ENCODE results near the gene DHX35.

The DHX35 gene

GRCh38 chr20:39072653-39073052 is 110.5 kb downstream of the DHX35 start:
- Histone ChIP-seq H3K4me1 (ENCODE audit: control insufficient read depth, insufficient read depth, low read depth, low read length) (peaks cover 2% of the 10 kb centered on the region), H2BK5ac (ENCODE audit: low read depth, low read length, poor library complexity, severe bottlenecking) (no peak overlapping the region), H3K23ac (ENCODE audit: low read length in 2 of 2) (no peak overlapping the region), H3K79me1 (replicated peaks; ENCODE audit: low read length, poor library complexity, severe bottlenecking) (no peaks in the 10 kb centered on the region), H2BK12ac (ENCODE audit: low read length in 2 of 2) (no peak overlapping the region), H2AK5ac (ENCODE audit: low read length, severe bottlenecking) (no peak overlapping the region), H3K9me3 (ENCODE audit: control insufficient read depth, low read length) (peaks cover 17% of the 10 kb centered on the region), H3K18ac (ENCODE audit: low read depth in 1 of 2, low read length in 2 of 2) (no peak overlapping the region), H4K8ac (ENCODE audit: low read length) (no peak overlapping the region), H3K9ac (ENCODE audit: low read length) (no peak overlapping the region), H3K4ac (ENCODE audit: low read depth in 1 of 2, low read length in 2 of 2) (no peak overlapping the region), H3K14ac (ENCODE audit: low read length in 2 of 2) (no peak overlapping the region), H3K4me2 (ENCODE audit: low read length, poor library complexity, severe bottlenecking) (no peak overlapping the region), H3K27ac (ENCODE audit: low read length, poor library complexity, severe bottlenecking) (no peak overlapping the region), H2AFZ (ENCODE audit: low read depth, low read length) (no peak overlapping the region), H4K91ac (ENCODE audit: low read length) (no peak overlapping the region), H3K4me3 (ENCODE audit: insufficient read depth in 1 of 2, low read depth in 1 of 2, low read length in 2 of 2) (no peak overlapping the region), H2BK15ac (ENCODE audit: low read depth, poor library complexity, severe bottlenecking) (no peak overlapping the region), H3K27me3 (ENCODE audit: control insufficient read depth in 1 of 2, insufficient read depth in 1 of 2, low read length in 2 of 2) (peaks cover 17 to 29% of the 10 kb centered on the region in 2 experiments), H2BK120ac (ENCODE audit: low read depth, low read length) (no peak overlapping the region), H3K36me3 (ENCODE audit: control insufficient read depth in 1 of 2, insufficient read depth in 2 of 2, low read depth in 1 of 2, low read length in 2 of 2) (no peaks in the 10 kb centered on the region)
- DNase-seq: no peak
- 94% methylated on average over 2 of the region's 2 CpGs for WGBS

GRCh38 chr20:39075731-39076130 is 113.6 kb downstream of the DHX35 start:
- Histone ChIP-seq H4K8ac (ENCODE audit: low read length) (no peak overlapping the region), H3K79me1 (replicated peaks; ENCODE audit: low read length, poor library complexity, severe bottlenecking) (no peaks in the 10 kb centered on the region), H2BK5ac (ENCODE audit: low read depth, low read length, poor library complexity, severe bottlenecking) (no peak overlapping the region), H3K23ac (ENCODE audit: low read length in 2 of 2) (no peak overlapping the region), H3K27me3 (ENCODE audit: control insufficient read depth in 1 of 2, insufficient read depth in 1 of 2, low read length in 2 of 2) (peaks cover 9 to 32% of the 10 kb centered on the region in 2 experiments), H2BK120ac (ENCODE audit: low read depth, low read length) (no peak overlapping the region), H2AK5ac (ENCODE audit: low read length, severe bottlenecking) (no peak overlapping the region), H3K9ac (ENCODE audit: low read length) (no peak overlapping the region), H3K27ac (ENCODE audit: low read length, poor library complexity, severe bottlenecking) (no peak overlapping the region), H2BK15ac (ENCODE audit: low read depth, poor library complexity, severe bottlenecking) (no peak overlapping the region), H3K14ac (ENCODE audit: low read length in 2 of 2) (no peak overlapping the region), H3K4me3 (ENCODE audit: insufficient read depth in 1 of 2, low read depth in 1 of 2, low read length in 2 of 2) (no peak overlapping the region), H3K36me3 (ENCODE audit: control insufficient read depth in 1 of 2, insufficient read depth in 2 of 2, low read depth in 1 of 2, low read length in 2 of 2) (no peaks in the 10 kb centered on the region), H2AFZ (ENCODE audit: low read depth, low read length) (no peak overlapping the region), H3K4ac (ENCODE audit: low read depth in 1 of 2, low read length in 2 of 2) (no peak overlapping the region), H4K91ac (ENCODE audit: low read length) (no peak overlapping the region), H3K9me3 (ENCODE audit: control insufficient read depth, low read length) (no peaks in the 10 kb centered on the region), H3K4me2 (ENCODE audit: low read length, poor library complexity, severe bottlenecking) (no peak overlapping the region), H2BK12ac (ENCODE audit: low read length in 2 of 2) (no peak overlapping the region), H3K4me1 (ENCODE audit: control insufficient read depth, insufficient read depth, low read depth, low read length) (peaks cover 2% of the 10 kb centered on the region), H3K18ac (ENCODE audit: low read depth in 1 of 2, low read length in 2 of 2) (no peak overlapping the region)
- DNase-seq: no peak
- 90% methylated on average over 1 of the region's 2 CpGs for WGBS

GRCh38 chr20:39076958-39077357 is 114.8 kb downstream of the DHX35 start:
- H3K23ac ChIP-seq (ENCODE audit: low read length in 2 of 2): no peak overlapping the region
- no peak overlapping the region for H2BK15ac ChIP-seq (ENCODE audit: low read depth, poor library complexity, severe bottlenecking)
- no peak overlapping the region for H2BK120ac ChIP-seq (ENCODE audit: low read depth, low read length)
- no peak overlapping the region for H3K4me2 ChIP-seq (ENCODE audit: low read length, poor library complexity, severe bottlenecking)
- no peak overlapping the region for H3K4me3 ChIP-seq (ENCODE audit: insufficient read depth in 1 of 2, low read depth in 1 of 2, low read length in 2 of 2)
- H3K9ac ChIP-seq (ENCODE audit: low read length): no peak overlapping the region
- no peak overlapping the region for H3K18ac ChIP-seq (ENCODE audit: low read depth in 1 of 2, low read length in 2 of 2)
- H2BK12ac ChIP-seq (ENCODE audit: low read length in 2 of 2): no peak overlapping the region
- DNase-seq: no peak
- peaks cover 13 to 39% of the 10 kb centered on the region in 2 experiments for H3K27me3 ChIP-seq (ENCODE audit: control insufficient read depth in 1 of 2, insufficient read depth in 1 of 2, low read length in 2 of 2)
- no peaks in the 10 kb centered on the region for H3K36me3 ChIP-seq (ENCODE audit: control insufficient read depth in 1 of 2, insufficient read depth in 2 of 2, low read depth in 1 of 2, low read length in 2 of 2)
- no peak overlapping the region for H4K91ac ChIP-seq (ENCODE audit: low read length)
- H3K79me1 ChIP-seq (replicated peaks; ENCODE audit: low read length, poor library complexity, severe bottlenecking): no peaks in the 10 kb centered on the region
- no peak overlapping the region for H4K8ac ChIP-seq (ENCODE audit: low read length)
- no peak overlapping the region for H3K4ac ChIP-seq (ENCODE audit: low read depth in 1 of 2, low read length in 2 of 2)
- no peak overlapping the region for H2AFZ ChIP-seq (ENCODE audit: low read depth, low read length)
- 58% methylated on average over 5 of the region's 7 CpGs for WGBS
- H3K27ac ChIP-seq (ENCODE audit: low read length, poor library complexity, severe bottlenecking): no peak overlapping the region
- no peak overlapping the region for H2BK5ac ChIP-seq (ENCODE audit: low read depth, low read length, poor library complexity, severe bottlenecking)
- H3K4me1 ChIP-seq (ENCODE audit: control insufficient read depth, insufficient read depth, low read depth, low read length): no peaks in the 10 kb centered on the region
- H3K9me3 ChIP-seq (ENCODE audit: control insufficient read depth, low read length): no peaks in the 10 kb centered on the region
- no peak overlapping the region for H2AK5ac ChIP-seq (ENCODE audit: low read length, severe bottlenecking)
- H3K14ac ChIP-seq (ENCODE audit: low read length in 2 of 2): no peak overlapping the region

DNA sequence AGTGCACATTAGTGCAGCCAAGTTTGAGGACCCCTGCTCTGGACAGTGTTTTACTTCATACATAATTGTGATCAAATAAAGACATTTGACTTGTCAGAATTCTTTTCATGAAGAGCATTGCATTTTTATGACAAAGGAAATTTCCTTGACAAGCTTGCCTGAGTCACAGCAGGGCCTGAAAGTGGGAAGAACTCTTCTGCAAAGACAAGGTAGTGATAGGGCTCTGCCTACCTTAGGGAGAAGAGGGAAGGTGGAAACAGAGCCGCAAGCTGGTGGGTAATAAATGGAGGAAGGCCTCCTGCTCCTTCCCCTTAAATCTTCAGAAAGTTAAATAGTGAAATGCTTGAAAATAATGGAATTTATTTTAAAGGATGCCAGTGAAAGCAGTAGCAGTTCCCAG is 118.2 kb downstream of the DHX35 start:
- WGBS: no CpG with 5 or more reads among the region's 1 CpG
- H3K4ac ChIP-seq (ENCODE audit: low read depth in 1 of 2, low read length in 2 of 2): no peak overlapping the region

More for the DNA sequence above, 118.2 kb downstream of the DHX35 start:
- Histone ChIP-seq H3K27me3 (ENCODE audit: control insufficient read depth in 1 of 2, insufficient read depth in 1 of 2, low read length in 2 of 2) (peaks cover 33 to 59% of the 10 kb centered on the region in 2 experiments), H4K91ac (ENCODE audit: low read length) (no peak overlapping the region), H4K8ac (ENCODE audit: low read length) (no peak overlapping the region), H3K18ac (ENCODE audit: low read depth in 1 of 2, low read length in 2 of 2) (no peak overlapping the region), H3K27ac (ENCODE audit: low read length, poor library complexity, severe bottlenecking) (no peak overlapping the region), H2BK15ac (ENCODE audit: low read depth, poor library complexity, severe bottlenecking) (no peak overlapping the region), H2AK5ac (ENCODE audit: low read length, severe bottlenecking) (no peak overlapping the region), H3K23ac (ENCODE audit: low read length in 2 of 2) (no peak overlapping the region), H3K4me2 (ENCODE audit: low read length, poor library complexity, severe bottlenecking) (no peak overlapping the region), H3K9me3 (ENCODE audit: control insufficient read depth, low read length) (no peaks in the 10 kb centered on the region), H3K4me3 (ENCODE audit: insufficient read depth in 1 of 2, low read depth in 1 of 2, low read length in 2 of 2) (no peak overlapping the region), H3K9ac (ENCODE audit: low read length) (no peak overlapping the region), H2BK120ac (ENCODE audit: low read depth, low read length) (no peak overlapping the region), H2BK12ac (ENCODE audit: low read length in 2 of 2) (no peak overlapping the region), H2AFZ (ENCODE audit: low read depth, low read length) (no peak overlapping the region), H3K36me3 (ENCODE audit: control insufficient read depth in 1 of 2, insufficient read depth in 2 of 2, low read depth in 1 of 2, low read length in 2 of 2) (no peaks in the 10 kb centered on the region), H2BK5ac (ENCODE audit: low read depth, low read length, poor library complexity, severe bottlenecking) (no peak overlapping the region), H3K14ac (ENCODE audit: low read length in 2 of 2) (no peak overlapping the region), H3K4me1 (ENCODE audit: control insufficient read depth, insufficient read depth, low read depth, low read length) (no peaks in the 10 kb centered on the region), H3K79me1 (replicated peaks; ENCODE audit: low read length, poor library complexity, severe bottlenecking) (no peaks in the 10 kb centered on the region)
- DNase-seq: no peak
